NCI-H446 treated with DMSO at 0.1 percent for 48 hours (cell line): ENCODE data around the gene DNAH6.

Experiments used
- DNase-seq: peaks from one replicate; lab custom pipeline; 2025; lab: John Stamatoyannopoulos, UW

Gene DNAH6

DNA sequence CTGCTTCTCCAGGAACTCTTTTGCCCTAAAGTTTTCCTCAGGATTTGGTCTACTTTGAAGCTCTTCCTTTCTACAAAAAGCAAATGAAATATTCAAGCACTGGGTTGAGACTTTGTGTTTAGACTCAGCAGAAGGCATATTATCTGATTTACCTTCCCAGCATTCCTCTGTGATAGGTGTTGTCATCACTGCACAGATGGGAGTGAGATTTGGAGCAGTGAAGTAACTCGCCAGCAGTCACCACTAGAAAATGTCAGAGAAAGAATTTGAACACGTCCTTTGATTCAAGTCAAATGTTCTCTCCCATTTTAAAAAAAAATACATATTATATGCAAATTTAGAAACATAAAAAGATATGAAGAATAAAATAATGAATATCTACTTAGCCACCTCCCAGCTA is 112.2 kb downstream of the DNAH6 start:
- no peak for DNase-seq

DNA sequence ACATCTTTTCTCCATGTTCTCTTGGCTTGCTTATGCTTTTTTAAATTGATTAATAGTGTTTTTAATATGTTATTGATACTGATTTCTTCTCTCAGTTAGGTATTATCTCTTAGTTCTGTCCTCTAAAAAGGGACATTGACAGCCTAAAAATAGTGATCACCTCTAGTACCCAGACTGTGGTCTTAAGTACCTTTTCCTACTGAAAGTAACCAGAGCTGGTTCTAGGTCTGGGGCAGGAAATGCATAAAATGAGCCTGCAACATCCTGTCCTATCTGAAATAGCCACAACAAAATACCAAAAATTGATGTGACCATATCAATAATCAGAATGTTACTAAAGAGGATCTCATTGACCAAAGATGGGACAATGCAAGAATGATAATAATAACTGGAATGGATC is 113.3 kb downstream of the DNAH6 start:
- no peak for DNase-seq

DNA sequence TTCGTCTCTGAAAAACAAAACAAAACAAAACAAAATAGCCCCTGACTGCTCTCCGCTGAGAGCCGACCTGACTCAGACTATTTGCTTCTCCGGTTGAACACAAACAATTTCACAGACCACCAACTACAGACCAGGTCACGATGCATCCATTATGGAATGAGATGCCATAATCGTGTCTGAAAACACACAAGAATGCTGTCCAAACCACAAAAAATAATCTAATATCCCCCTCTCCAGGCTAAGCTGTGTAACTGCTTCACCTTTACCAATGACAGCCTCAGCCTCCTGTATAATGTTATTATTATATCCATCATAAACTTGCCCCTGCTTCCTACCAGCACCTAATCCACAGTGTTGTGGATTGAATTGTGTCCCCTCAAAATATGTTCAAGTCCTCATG is 114.7 kb downstream of the DNAH6 start:
- DNase-seq = no peak

DNA sequence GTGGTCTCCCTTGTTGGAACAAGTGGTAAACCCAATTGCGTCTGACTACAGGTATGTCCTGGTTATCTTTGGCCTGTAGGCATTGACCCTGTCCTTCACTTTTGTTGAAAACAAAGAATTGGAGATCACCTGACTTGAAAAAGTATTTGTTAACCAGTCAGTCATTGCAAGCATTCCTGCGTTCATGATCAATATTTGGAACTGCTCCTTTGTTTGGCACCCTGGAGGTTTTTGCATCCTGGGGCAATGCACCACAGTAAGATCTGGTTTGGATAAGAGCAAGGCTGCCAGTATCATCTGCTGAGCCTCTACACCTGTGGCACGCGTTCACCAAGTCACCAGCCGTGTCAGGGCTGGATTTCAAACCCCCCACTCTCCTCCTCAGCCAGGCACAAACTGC is 115.7 kb downstream of the DNAH6 start:
- DNase-seq = no peak

DNA sequence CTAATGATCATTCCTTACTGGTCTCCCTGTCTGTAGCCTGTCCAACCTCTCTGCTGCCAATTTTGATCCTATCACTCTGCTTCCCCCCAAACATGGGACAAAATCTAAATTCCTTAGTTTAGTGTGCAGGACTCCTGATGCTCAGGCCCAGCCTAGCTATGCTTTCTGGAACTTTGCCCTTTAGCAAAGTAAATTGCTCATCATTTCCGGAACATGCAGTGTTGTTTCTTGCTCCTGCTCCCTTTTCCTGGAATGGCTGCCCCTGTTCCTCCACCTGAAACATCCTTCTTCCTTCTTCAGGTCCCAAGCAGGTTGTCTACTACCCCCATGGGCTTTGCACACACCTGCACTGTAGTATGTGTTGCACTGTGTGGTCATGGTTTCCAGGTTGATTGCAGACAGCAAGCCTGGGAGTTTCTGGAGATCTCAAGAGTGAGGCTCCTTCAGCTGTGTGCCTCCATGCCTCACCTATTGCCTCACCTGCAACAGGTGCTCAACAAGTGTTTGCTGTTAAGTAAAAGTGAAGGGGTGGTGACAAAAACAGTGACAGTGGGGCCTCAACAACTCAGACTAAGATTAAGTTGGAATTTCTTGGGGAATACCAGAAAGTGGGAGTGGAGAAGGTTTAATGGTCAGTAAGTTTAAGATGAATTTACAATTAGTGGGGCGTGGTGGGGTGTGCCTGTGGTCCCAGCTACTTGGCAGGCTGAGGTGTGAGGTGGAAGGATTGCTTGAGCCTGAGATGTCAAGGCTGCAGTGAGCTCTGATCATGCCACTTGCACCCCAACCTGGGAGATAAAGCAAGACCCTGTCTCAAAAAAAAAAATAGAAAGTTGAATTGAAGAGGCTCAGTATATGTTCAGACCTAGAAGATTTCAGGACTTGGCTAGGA is 120.0 kb downstream of the DNAH6 start:
- DNase-seq = no peak

DNA sequence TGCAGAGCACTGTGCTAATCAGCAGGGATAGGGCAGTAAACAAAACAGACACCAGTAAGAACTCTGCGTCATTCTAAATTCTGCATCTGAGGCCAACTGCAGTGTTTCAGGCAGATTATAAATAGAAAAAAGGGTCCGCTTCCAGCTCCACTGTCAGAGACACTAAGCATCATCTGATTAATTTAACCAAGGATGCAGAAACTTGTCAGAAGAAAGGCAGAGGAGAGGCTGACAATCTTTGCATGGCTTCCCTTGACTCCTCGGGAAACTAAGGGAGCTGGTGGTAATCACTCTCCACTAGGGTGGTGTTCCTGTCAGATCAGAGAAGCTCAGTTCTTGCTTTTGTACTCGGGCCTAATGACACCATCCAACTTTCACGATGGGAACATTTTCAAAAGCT is 123.5 kb downstream of the DNAH6 start:
- no peak for DNase-seq

DNA sequence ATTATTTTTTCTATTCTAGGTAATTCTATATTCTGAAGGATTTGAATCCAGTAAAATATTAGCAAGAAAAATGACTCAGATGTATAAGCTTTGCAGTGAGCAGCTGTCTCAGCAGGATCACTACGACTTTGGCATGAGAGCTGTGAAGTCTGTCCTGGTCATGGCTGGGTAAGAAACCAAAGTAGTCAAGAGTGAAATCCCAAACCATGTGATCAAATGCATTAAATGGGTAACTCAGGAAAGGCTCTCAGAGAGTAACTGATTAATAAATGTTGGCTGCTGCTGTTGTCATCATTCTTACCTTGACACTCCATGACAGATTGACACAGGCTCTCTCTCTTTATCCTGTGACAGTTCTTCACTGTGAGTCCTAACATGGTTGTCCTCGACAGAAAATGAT is 124.1 kb downstream of the DNAH6 start:
- DNase-seq = no peak

DNA sequence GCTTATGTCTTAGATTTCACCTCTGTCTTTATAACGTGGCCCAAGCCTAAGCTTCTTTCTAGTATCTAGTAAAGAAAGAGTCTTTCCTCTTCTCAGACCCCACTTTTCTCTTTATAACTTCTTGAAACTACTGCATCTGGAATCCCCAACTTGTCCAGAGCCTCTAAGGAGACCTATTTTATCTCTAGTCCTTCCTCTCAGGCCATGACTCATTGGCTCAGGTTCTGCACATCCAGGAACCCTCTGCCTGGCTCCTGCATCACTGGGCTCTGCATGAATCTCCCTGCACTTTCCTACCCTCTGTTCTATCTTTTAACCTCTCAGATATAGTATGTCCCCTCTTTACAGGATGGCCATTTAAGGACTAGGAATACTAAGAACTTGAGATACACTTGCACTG is 124.7 kb downstream of the DNAH6 start:
- DNase-seq = no peak

DNA sequence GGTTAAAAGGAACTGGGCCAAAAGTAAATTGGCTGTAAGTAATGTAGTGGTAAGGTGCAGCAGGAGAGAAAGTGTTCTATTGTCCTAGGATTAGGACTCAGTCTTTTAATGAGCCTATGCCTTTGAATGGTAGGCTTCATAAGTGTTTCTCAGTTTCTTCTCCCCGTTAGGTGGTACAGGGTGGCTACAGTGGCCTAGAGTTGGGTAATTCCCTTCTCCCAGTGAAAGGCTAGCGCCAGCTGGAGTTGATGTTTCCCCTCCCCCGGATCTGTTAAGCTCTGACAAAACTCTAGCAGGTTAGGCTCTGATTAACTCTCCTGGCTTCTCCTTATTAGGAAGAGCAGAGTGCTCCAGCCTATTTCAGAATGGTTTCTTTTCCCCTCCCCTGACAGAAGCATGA is 127.7 kb downstream of the DNAH6 start:
- no peak for DNase-seq

DNA sequence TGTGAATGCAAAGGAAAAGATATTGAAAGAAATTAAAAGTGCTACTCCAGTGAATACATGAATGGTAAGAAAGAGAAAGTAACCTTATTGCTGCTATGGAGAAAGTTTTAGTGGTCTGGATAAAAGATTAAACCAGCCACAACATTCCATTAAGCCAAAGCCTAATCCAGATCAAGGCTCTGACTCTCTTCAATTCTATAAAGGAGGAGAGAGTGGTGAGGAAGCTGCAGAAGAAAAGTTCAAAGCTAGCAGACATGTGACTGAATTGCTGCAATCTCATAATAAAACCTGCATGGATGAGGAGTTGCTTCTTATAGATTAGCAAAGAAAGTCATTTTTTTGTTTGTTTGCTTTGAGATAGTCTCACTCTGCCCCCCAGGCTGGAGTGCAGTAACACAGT is 130.2 kb downstream of the DNAH6 start:
- DNase-seq = no peak

DNA sequence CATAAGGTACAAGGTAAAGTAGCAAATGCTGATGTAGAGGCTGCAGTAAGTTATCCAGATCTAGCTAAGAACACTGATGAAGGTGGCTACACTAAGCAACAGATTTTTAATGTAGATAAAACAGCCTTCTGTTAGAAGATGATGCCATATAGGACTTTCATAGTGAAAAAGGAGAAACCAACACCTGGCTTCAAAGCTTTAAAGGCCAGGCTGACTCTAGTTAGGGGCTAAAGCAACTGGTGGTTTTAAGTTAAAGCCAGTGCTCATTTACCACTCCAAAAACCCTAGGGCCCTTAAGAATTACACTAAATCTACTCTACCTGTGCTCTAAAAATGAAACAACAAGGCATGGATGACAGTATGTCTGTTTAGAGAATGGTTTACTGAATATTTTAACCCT is 131.0 kb downstream of the DNAH6 start:
- no peak for DNase-seq

DNA sequence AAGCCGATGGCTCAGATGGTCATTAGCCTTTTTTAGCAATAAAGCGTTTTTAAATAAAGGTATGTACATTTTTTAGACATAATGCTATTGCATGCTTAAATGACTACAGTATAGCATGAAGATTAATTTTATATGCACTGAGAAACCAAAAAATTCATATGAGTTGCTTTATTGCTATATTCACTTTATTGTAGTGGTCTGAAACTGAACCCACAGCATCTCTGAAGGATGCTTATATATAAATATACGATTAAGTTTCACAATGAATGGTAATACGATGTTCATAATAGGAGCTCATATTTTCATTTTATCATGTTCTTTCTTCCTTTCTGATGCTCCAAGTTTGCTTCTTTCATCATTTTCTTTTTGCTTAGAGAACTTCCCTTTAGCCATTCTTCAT is 132.8 kb downstream of the DNAH6 start:
- DNase-seq = no peak

DNA sequence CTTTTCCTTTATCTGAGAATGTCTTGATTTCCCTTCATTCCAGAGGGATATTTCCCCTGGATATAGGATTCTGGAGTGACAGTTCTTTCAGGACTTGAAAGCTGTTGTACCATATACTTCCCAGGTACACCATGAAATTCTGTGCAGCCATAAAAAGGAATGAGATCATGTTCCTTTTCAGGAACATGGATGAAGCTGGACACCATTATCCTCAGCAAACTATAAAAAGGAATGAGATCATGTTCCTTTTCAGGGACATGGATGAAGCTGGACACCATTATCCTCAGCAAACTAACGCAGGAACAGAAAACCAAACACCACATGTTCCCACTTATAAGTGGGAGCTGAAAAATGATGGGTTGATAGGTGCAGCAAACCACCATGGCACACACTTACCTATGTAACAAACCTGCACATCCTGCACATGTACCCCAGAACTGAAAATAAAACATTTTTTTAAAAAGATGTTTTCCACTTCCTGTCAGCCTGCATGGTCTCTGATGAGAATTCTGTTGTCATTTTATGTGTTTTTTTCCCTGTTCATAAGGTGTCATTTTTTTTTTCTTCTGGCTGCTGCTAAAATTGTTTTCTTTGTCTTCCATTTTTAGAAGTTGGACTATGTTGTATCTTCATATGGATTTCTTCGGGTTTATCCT is 133.3 kb downstream of the DNAH6 start:
- DNase-seq = no peak

DNA sequence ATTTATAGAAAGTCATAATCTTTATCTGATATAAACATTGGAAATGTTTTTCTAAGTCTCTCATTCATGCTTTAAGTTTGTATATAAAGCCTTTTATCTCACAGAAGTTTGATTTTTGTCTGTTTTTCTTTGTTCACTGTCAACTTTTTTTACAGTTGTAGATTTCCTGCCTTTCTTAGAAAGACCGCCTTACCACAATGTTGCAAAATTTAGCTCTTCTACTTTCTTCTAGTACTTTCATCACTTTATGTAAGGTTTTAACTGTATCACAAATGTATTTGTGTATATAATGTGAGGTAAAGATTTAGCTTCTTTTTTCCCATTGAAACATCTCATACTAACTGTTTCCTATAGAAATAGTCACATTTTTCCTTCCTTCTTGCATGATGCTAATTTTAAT is 136.1 kb downstream of the DNAH6 start:
- no peak for DNase-seq

DNA sequence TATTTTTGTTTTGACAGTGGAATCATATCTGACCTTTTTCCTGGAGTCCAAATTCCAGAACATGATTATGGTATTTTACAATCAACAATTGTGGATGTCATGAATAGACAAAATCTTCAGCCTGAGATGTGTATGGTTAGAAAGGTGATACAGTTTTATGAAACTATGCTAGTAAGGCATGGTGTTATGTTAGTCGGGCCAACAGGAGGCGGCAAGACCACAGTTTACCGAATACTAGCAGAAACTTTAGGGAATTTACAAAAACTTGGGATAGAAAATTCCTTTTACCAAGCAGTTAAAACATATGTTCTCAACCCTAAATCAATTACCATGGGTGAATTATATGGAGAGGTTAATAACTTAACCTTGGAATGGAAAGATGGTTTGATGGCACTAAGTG is 137.0 kb downstream of the DNAH6 start:
- DNase-seq = no peak

DNA sequence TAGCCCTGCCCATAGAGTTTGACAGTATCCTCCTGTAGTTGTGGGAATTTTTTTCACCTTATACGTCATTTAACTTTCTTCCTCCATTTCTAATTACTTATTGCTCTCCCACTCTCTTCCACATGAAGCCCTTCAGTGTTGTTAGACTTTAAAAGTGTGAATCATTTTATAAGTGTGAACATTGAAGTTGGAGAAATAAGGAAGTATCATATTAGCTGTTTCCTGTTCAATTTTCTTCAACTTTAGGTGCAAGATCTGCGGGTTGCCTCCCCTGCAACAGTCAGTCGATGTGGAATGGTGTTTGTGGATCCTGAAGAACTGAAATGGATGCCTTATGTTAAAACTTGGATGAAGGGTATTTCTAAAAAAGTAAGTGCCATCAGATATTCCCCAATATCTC is 138.1 kb downstream of the DNAH6 start:
- no peak for DNase-seq

DNA sequence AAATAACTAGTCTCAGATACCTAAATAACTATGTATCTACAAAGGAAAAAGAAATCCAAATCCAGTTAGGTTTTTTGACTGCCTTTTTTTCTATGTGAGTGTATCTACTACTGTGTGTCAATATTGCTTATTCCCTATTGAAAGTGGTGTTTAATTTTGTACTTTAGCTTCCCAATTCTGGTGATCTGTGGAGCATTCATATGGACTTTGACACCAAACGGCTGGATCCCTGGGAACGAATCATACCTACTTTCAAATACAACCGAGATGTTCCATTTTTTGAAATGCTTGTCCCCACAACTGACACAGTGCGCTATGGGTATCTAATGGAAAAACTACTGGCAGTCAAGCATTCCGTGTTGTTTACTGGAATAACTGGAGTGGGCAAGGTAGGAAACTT is 152.8 kb downstream of the DNAH6 start:
- no peak for DNase-seq

DNA sequence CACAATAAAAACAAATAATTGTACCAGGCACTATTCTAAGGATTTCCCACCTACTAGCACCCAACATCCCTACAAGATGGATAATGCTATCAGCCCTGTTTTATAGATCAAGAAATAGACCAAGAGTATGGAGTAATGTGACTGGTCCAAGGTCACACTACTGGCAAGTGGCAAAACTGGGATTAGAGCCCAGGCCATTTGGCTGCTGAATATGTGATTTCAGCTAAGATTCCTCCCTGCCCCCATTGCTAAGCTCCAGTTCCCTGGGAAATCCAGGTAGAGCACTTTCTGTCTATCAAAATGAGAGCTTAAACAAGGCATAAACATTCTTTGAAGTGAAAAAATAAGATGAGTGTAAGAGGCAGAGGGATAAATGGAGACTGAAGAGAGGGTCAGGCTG is 157.8 kb downstream of the DNAH6 start:
- DNase-seq = no peak

DNA sequence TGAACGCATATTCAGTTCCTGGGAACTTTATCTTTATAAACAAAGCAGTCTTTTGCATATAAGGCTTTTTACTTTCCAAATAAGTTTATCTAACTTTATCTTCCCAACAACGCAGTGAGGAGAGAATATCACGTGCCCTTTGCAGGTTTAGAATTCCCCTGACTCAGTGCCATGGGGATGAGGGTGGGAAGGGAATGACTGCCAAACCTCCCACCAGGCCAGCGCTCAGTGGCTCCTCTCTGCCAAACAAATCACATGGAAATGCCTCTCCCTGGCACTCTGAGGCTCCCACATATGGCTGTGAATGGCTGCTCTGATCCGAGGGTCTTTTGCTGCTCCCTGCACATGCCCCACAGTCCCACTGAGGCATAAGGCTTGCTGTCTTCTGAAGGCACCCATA is 158.3 kb downstream of the DNAH6 start:
- no peak for DNase-seq

DNA sequence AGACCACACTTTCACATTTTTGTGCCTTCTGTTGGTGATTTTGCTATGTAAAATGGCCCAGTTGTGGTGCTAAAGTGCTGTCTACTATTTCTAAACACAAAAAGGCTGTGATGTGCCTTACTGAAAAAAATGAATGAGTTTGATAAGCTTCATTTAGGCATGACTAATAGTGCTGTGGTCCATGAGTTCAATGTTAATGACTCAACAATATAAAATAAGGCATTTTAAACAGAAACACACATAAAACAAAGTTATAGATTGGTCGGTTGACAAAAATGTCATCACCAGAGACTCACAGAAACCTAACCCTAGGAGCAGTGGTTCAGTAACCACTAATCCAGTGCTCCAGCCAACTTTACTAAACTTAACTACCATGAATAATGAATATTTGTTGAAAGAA is 160.0 kb downstream of the DNAH6 start:
- DNase-seq = no peak

DNA sequence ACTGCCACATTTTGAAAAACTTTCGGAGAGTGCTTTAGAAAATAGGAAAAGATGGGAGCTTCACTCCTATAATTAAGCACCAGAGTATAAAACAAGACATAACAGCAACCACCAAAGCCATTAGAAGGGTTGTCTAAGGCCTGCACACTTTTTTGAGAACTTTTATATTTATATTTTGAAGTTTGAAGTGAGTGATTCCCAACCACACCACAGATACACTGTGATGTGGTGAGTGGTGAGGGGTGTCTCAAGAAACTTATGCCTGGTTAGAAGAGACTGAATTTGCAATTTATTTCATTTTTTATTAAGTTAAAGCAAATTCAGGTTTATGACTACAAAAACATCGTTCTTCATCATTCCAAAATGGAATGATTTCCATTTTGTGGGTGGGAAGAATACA is 161.9 kb downstream of the DNAH6 start:
- no peak for DNase-seq

DNA sequence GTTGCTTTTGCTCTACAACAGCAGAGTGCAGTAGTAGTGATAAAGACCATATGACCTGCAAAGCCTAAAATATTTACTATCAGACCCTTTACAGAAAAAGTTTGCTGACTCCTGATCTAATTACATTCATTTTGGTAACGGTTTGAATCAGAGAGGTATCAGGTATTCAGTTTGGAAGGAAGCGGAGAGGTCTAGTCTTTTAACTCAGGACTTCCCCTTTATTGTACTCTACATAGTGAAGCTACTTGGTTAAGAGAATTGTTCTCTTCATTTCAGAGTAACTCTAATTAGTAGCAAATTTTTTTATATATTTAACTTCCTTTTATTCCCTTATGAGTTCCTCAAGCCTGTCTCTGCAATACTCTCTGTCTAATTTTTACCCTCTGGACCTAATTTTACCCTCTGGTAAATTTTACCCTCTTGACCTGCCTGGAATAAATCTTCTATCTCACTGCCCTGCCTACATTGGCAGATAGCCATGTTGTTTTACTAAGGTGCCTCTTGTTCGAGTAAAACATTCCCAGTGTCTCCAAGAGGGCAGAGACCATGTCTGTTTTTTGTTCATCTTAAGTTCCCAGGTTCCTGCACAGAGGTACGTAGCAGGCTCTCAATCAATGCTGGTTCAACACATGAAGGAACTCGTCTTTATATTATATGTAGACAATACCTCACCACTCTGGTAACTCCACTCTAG is 170.6 kb downstream of the DNAH6 start:
- no peak for DNase-seq

DNA sequence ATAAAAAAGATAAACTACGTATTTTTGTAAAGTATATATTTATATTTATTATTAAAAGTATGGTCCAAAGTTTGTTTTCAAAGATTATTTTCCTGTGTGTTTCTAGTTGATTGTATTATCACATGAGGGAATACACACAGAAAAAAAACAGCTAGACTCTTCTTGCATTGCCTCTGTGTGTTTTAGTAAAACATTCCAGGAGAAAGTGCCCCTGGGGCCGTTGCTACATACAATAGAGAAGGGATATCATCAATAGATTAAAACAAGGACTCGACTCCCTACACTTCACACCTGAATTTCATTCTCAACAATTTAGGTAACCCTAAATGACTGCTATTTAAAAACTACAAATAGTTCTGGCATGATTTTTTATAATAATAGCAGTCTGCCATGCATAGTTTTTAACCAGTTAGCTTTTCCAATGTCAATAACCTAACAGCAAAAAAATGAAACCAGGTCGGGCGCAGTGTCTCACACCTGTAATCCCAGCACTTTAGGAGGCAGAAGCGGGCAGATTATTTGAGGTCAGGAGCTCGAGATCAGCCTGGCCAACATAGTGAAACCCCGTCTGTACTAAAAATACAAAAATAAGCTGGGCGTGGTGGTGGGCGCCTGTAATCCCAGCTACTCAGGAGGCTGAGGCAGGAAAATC is 171.3 kb downstream of the DNAH6 start:
- DNase-seq = no peak
